ENCODE data around the gene AIFM3. TPM values are rescaled to one million over a fixed set of nuclear protein-coding genes. Genes with fewer than 3 reads are reported as not detected.

The AIFM3 gene
- total RNA-seq, 1 experiment from 2014 or later = 7.4 TPM

- intact Hi-C loops (cut with micrococcal nuclease; ENCODE audit: unreplicated experiment) = no loop called here
- ChIA-PET POLR2A (ENCODE audit: unreplicated experiment) (no interaction called here), CTCF (no interaction called here)
- TF ChIP-seq EZH2 (IDR thresholded peaks at IDR 0.05; ENCODE audit: low read depth) (no peak), CTCF (conservative IDR thresholded peaks at IDR 0.05) (no peak)
- DNase-seq = no peak
- Histone ChIP-seq H3K79me2 (ENCODE audit: low read depth) (peaks cover 99% of the 10 kb centered on the region), H3K36me3 (ENCODE audit: low read depth) (no peaks in the 10 kb centered on the region; the same call in 1 of the 2 replicates), H3K4me3 (no peak overlapping the region), H3K9me3 (ENCODE audit: insufficient read depth, low read depth) (no peaks in the 10 kb centered on the region), H3F3A (ENCODE audit: insufficient read depth, low read depth) (peaks cover 36% of the 10 kb centered on the region; the same call in 1 of the 2 replicates), H3K4me1 (replicated peaks; ENCODE audit: insufficient read depth) (no peaks in the 10 kb centered on the region), H4K20me1 (ENCODE audit: insufficient read depth) (peaks cover 34% of the 10 kb centered on the region), H3K9me2 (ENCODE audit: insufficient read depth) (no peaks in the 10 kb centered on the region), H2AFZ (no peak overlapping the region), H3K4me2 (no peak overlapping the region), H3K27ac (no peak overlapping the region), H3K27me3 (ENCODE audit: insufficient read depth, low read depth) (no peaks in the 10 kb centered on the region)
- BruUV-seq (replicated peaks) = no TSS peak
Observed at GRCh38 chr22:20948989-20949388, 18.1 kb upstream of the AIFM3 start.

DNA sequence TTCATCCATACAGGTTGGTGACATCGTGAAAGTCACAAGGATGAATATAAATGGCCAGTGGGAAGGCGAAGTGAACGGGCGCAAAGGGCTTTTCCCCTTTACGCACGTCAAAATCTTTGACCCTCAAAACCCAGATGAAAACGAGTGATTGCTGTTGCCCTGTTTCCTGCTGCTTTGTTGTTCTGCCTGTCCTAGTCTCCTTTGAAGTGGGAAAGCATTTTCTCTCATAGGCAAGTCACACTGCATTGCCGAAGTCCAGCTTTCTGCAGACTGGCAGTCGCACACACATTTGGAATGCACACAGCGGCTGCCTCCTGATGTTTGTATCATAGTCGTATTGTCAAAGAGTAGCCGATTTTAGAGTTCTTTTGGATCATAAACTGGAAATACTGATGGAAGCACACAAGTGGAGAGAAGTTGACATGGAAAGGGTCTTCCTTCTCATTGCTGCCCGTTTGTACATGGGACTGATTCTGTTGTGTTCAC, 17.3 kb upstream of the AIFM3 start:
- Histone ChIP-seq H3K79me2 (ENCODE audit: low read depth) (peaks cover 96% of the 10 kb centered on the region), H3K4me3 (no peak overlapping the region), H2AFZ (no peak overlapping the region), H3K4me2 (no peak overlapping the region), H3F3A (ENCODE audit: insufficient read depth, low read depth) (peaks cover 38% of the 10 kb centered on the region; the same call in 1 of the 2 replicates), H3K27ac (no peak overlapping the region), H3K27me3 (ENCODE audit: insufficient read depth, low read depth) (no peaks in the 10 kb centered on the region), H3K9me2 (ENCODE audit: insufficient read depth) (no peaks in the 10 kb centered on the region), H3K36me3 (ENCODE audit: low read depth) (no peaks in the 10 kb centered on the region; the same call in 1 of the 2 replicates), H4K20me1 (ENCODE audit: insufficient read depth) (peaks cover 28% of the 10 kb centered on the region), H3K4me1 (replicated peaks; ENCODE audit: insufficient read depth) (no peaks in the 10 kb centered on the region), H3K9me3 (ENCODE audit: insufficient read depth, low read depth) (no peaks in the 10 kb centered on the region)
- TSS peak; percentile 5 for BruUV-seq (replicated peaks)
- intact Hi-C loops (cut with micrococcal nuclease; ENCODE audit: unreplicated experiment) = no loop called here
- no peak for DNase-seq
- POLR2A ChIA-PET (ENCODE audit: unreplicated experiment) = no interaction called here
- CTCF ChIA-PET = no interaction called here
- no peak for TF ChIP-seq EZH2 (IDR thresholded peaks at IDR 0.05; ENCODE audit: low read depth)
- no peak for TF ChIP-seq CTCF (conservative IDR thresholded peaks at IDR 0.05)

GRCh38 chr22:20951151-20951931, 15.7 kb upstream of the AIFM3 start:
- Histone ChIP-seq H2AFZ (no peak overlapping the region), H3K27ac (no peak overlapping the region), H3K36me3 (ENCODE audit: low read depth) (no peaks in the 10 kb centered on the region; the same call in 1 of the 2 replicates), H3K79me2 (ENCODE audit: low read depth) (peaks cover 80% of the 10 kb centered on the region), H3K4me2 (no peak overlapping the region), H4K20me1 (ENCODE audit: insufficient read depth) (peaks cover 19% of the 10 kb centered on the region), H3F3A (ENCODE audit: insufficient read depth, low read depth) (peaks cover 48% of the 10 kb centered on the region), H3K4me3 (no peak overlapping the region), H3K4me1 (replicated peaks; ENCODE audit: insufficient read depth) (peaks cover 9% of the 10 kb centered on the region; the same call in 1 of the 2 replicates), H3K27me3 (ENCODE audit: insufficient read depth, low read depth) (no peaks in the 10 kb centered on the region), H3K9me2 (ENCODE audit: insufficient read depth) (no peaks in the 10 kb centered on the region), H3K9me3 (ENCODE audit: insufficient read depth, low read depth) (no peaks in the 10 kb centered on the region)
- no peak for DNase-seq
- ChIA-PET CTCF (no interaction called here), POLR2A (ENCODE audit: unreplicated experiment) (interaction anchor here (0.6 to 0.7 kb wide), 4 partner anchors 28 to 95 kb away, joined by 3 to 10 read pairs (median 6); no protein-coding TSS in a partner anchor)
- TF ChIP-seq CTCF (conservative IDR thresholded peaks at IDR 0.05) (no peak), EZH2 (IDR thresholded peaks at IDR 0.05; ENCODE audit: low read depth) (no peak)
- intact Hi-C loops (cut with micrococcal nuclease; ENCODE audit: unreplicated experiment) = no loop called here
- BruUV-seq (replicated peaks) = no TSS peak

Data from PC-9 (cell line).